Mammary epithelial cell (primary cell): ENCODE data around the gene CLCN7.

ENCODE experiments used
- CTCF ChIP-seq, 2 donors: IDR thresholded peaks in 1 of 2; conservative IDR thresholded peaks in 1 of 2; 2 replicates each; pipeline ENCODE4 v1.5.1; 2011 to 2012; ENCODE audit warnings: inconsistent platforms in 2 of 2, low read length in 2 of 2, mild to moderate bottlenecking in 2 of 2, control low read depth in 1 of 2, low read depth in 1 of 2; ENCODE audit not compliant: insufficient read depth in 1 of 2; ENCODE audit errors: extremely low read depth in 1 of 2
- EZH2 ChIP-seq: IDR thresholded peaks from 2 replicates; pipeline ENCODE4 v1.6.1; 2012; ENCODE audit warnings: low read length, inconsistent platforms, borderline replicate concordance

- no peak for TF ChIP-seq EZH2
- no peak for TF ChIP-seq CTCF (conservative IDR thresholded peaks at IDR 0.05 in 1 of 2, IDR thresholded peaks at IDR 0.05 in 1 of 2; ENCODE audit: extremely low read depth in 1 of 2, insufficient read depth in 1 of 2, low read depth in 1 of 2, low read length in 2 of 2)
These were observed 589 bp downstream of the CLCN7 start for GRCh38 chr16:1474082-1474795.
